Stimulated activated CD8-positive, alpha-beta memory T cell treated with anti-CD3 and anti-CD28 coated beads, Interleukin-4, amount 100 ng/mL, for 48 hours (primary cell): ENCODE data around the gene CHST9.
"Not testable (repeated sequence)": the region's sequence is repeated elsewhere in the genome, so short reads cannot be mapped to it uniquely, and the experiment has no call there.

Experiments
- DNase-seq: peaks from one replicate; pipeline ENCODE4 v3.0.0-alpha.2; 2020

CHST9 gene

GRCh38 chr18:26993568-26993967 lies 191.5 kb downstream of the CHST9 start:
- DNase-seq = no peak

GRCh38 chr18:26992926-26993325 lies 192.2 kb downstream of the CHST9 start:
- DNase-seq = no peak

GRCh38 chr18:26989842-26990241 lies 195.3 kb downstream of the CHST9 start:
- no peak for DNase-seq

GRCh38 chr18:26981360-26982082 lies 203.6 kb downstream of the CHST9 start:
- no peak for DNase-seq

GRCh38 chr18:26978812-26979341 lies 206.2 kb downstream of the CHST9 start:
- no peak for DNase-seq

- no peak for DNase-seq
Measured at GRCh38 chr18:26977781-26978180, 207.3 kb downstream of the CHST9 start.

GRCh38 chr18:26976206-26976605 lies 208.9 kb downstream of the CHST9 start:
- DNase-seq = no peak

GRCh38 chr18:26972549-26972948 lies 212.6 kb downstream of the CHST9 start:
- DNase-seq = not testable (repeated sequence)

GRCh38 chr18:26971409-26971808 lies 213.7 kb downstream of the CHST9 start:
- DNase-seq = no peak

GRCh38 chr18:26970637-26971036 lies 214.5 kb downstream of the CHST9 start:
- DNase-seq = no peak

- no peak for DNase-seq
Measured at GRCh38 chr18:26965206-26965605, 219.9 kb downstream of the CHST9 start.

- no peak for DNase-seq
Measured at GRCh38 chr18:26963292-26963691, 221.8 kb downstream of the CHST9 start.

GRCh38 chr18:26961839-26962238 lies 223.3 kb downstream of the CHST9 start:
- no peak for DNase-seq

- no peak for DNase-seq
Measured at GRCh38 chr18:26960911-26961310, 224.2 kb downstream of the CHST9 start.

- no peak for DNase-seq
Measured at GRCh38 chr18:26956863-26957262, 228.2 kb downstream of the CHST9 start.

GRCh38 chr18:26948703-26949102 lies 236.4 kb downstream of the CHST9 start:
- DNase-seq = no peak

- no peak for DNase-seq
Measured at GRCh38 chr18:26943906-26944305, 241.2 kb downstream of the CHST9 start.

GRCh38 chr18:26941584-26941983 lies 243.5 kb downstream of the CHST9 start:
- no peak for DNase-seq

GRCh38 chr18:26940744-26941398 lies 244.2 kb downstream of the CHST9 start:
- no peak for DNase-seq

GRCh38 chr18:26931659-26932058 lies 253.4 kb downstream of the CHST9 start:
- DNase-seq = no peak

GRCh38 chr18:26930630-26931029 lies 254.5 kb downstream of the CHST9 start:
- DNase-seq = no peak

GRCh38 chr18:26928670-26929313 lies 256.3 kb downstream of the CHST9 start:
- no peak for DNase-seq

GRCh38 chr18:26927822-26928221 lies 257.3 kb downstream of the CHST9 start:
- DNase-seq = not testable (repeated sequence)
